Measurements from ENCODE around the gene ZNF230.

ZNF230 gene

GRCh38 chr19:44026622-44027021 lies 23.9 kb downstream of the ZNF230 start:
- Histone ChIP-seq H4K20me1 (ENCODE audit: insufficient read depth, low read length) (no peaks in the 10 kb centered on the region), H3F3A (ENCODE audit: insufficient read depth, low read length) (no peaks in the 10 kb centered on the region), H3K9me2 (ENCODE audit: low read depth, low read length) (no peaks in the 10 kb centered on the region), H3K4me1 (ENCODE audit: insufficient read depth, low read length, severe bottlenecking) (peaks cover 12% of the 10 kb centered on the region), H3K27ac (ENCODE audit: low read depth, low read length, poor library complexity, severe bottlenecking) (no peak overlapping the region), H3K27me3 (ENCODE audit: insufficient read depth, low read length) (no peaks in the 10 kb centered on the region), H3K9ac (ENCODE audit: low read length) (no peak overlapping the region), H3K36me3 (ENCODE audit: insufficient read depth, low read length) (peaks cover 26% of the 10 kb centered on the region), H3K79me2 (ENCODE audit: insufficient read depth, low read length) (no peaks in the 10 kb centered on the region), H3K9me3 (ENCODE audit: low read length) (peaks cover 14% of the 10 kb centered on the region), H3K4me2 (ENCODE audit: low read length) (no peak overlapping the region), H2AFZ (ENCODE audit: low read length) (no peak overlapping the region), H3K4me3 (ENCODE audit: low read depth, low read length, poor library complexity, severe bottlenecking) (no peak overlapping the region)
- TF ChIP-seq EZH2 (IDR thresholded peaks at IDR 0.05; ENCODE audit: borderline replicate concordance, low read length) (no peak), CTCF (IDR thresholded peaks at IDR 0.05; ENCODE audit: low read length) (no peak)

GRCh38 chr19:44032001-44032610 lies 29.3 kb downstream of the ZNF230 start:
- Histone ChIP-seq H2AFZ (ENCODE audit: low read length) (no peak overlapping the region), H3K4me1 (ENCODE audit: insufficient read depth, low read length, severe bottlenecking) (no peaks in the 10 kb centered on the region), H4K20me1 (ENCODE audit: insufficient read depth, low read length) (no peaks in the 10 kb centered on the region), H3F3A (ENCODE audit: insufficient read depth, low read length) (no peaks in the 10 kb centered on the region), H3K4me2 (ENCODE audit: low read length) (no peak overlapping the region), H3K79me2 (ENCODE audit: insufficient read depth, low read length) (no peaks in the 10 kb centered on the region), H3K9me2 (ENCODE audit: low read depth, low read length) (no peaks in the 10 kb centered on the region), H3K9me3 (ENCODE audit: low read length) (peaks cover 14% of the 10 kb centered on the region), H3K27me3 (ENCODE audit: insufficient read depth, low read length) (no peaks in the 10 kb centered on the region), H3K27ac (ENCODE audit: low read depth, low read length, poor library complexity, severe bottlenecking) (no peak overlapping the region), H3K4me3 (ENCODE audit: low read depth, low read length, poor library complexity, severe bottlenecking) (no peak overlapping the region), H3K9ac (ENCODE audit: low read length) (no peak overlapping the region), H3K36me3 (ENCODE audit: insufficient read depth, low read length) (peaks cover 36% of the 10 kb centered on the region)
- TF ChIP-seq CTCF (IDR thresholded peaks at IDR 0.05; ENCODE audit: low read length) (no peak), EZH2 (IDR thresholded peaks at IDR 0.05; ENCODE audit: borderline replicate concordance, low read length) (no peak)

GRCh38 chr19:44042147-44042546 lies 39.4 kb downstream of the ZNF230 start:
- Histone ChIP-seq H3K9ac (ENCODE audit: low read length) (no peak overlapping the region), H3K4me1 (ENCODE audit: insufficient read depth, low read length, severe bottlenecking) (no peaks in the 10 kb centered on the region), H2AFZ (ENCODE audit: low read length) (no peak overlapping the region), H3K4me2 (ENCODE audit: low read length) (no peak overlapping the region), H3K79me2 (ENCODE audit: insufficient read depth, low read length) (no peaks in the 10 kb centered on the region), H3F3A (ENCODE audit: insufficient read depth, low read length) (no peaks in the 10 kb centered on the region), H3K36me3 (ENCODE audit: insufficient read depth, low read length) (no peaks in the 10 kb centered on the region), H3K9me2 (ENCODE audit: low read depth, low read length) (no peaks in the 10 kb centered on the region), H3K27ac (ENCODE audit: low read depth, low read length, poor library complexity, severe bottlenecking) (no peak overlapping the region), H3K27me3 (ENCODE audit: insufficient read depth, low read length) (no peaks in the 10 kb centered on the region), H4K20me1 (ENCODE audit: insufficient read depth, low read length) (no peaks in the 10 kb centered on the region), H3K9me3 (ENCODE audit: low read length) (no peaks in the 10 kb centered on the region), H3K4me3 (ENCODE audit: low read depth, low read length, poor library complexity, severe bottlenecking) (no peak overlapping the region)
- TF ChIP-seq EZH2 (IDR thresholded peaks at IDR 0.05; ENCODE audit: borderline replicate concordance, low read length) (no peak), CTCF (IDR thresholded peaks at IDR 0.05; ENCODE audit: low read length) (no peak)

Measured in OCI-LY1 (cell line).